Brain pericyte (primary cell): ENCODE data around the gene DTX2.
"Not testable (repeated sequence)": the region's sequence is repeated elsewhere in the genome, so short reads cannot be mapped to it uniquely, and the experiment has no call there.

Experiments
- DNase-seq: peaks from one replicate; pipeline ENCODE4 v3.0.0-alpha.2; 2012; ENCODE audit warnings: low read depth, low spot score

DTX2 gene

DNA sequence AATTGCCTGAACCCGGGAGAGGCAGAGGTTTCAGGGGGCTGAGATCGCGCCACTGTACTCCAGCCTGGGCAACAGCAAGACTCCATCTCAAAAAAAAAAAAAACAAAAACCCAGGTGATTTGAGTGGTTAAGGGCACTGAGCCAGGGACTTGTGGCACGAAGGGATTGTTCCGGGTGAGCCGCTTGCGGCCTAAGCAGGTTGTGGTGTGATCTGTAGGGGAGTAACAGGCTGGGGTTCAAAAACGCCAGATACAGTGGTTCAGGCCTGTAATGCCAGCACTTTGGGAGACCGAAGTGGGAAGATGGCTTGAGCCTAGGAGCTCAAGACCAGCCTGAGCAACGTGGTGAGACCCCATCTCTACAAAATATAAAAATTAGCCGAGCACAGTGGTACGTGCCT, 17.7 kb upstream of the DTX2 start:
- not testable (repeated sequence) for DNase-seq

DNA sequence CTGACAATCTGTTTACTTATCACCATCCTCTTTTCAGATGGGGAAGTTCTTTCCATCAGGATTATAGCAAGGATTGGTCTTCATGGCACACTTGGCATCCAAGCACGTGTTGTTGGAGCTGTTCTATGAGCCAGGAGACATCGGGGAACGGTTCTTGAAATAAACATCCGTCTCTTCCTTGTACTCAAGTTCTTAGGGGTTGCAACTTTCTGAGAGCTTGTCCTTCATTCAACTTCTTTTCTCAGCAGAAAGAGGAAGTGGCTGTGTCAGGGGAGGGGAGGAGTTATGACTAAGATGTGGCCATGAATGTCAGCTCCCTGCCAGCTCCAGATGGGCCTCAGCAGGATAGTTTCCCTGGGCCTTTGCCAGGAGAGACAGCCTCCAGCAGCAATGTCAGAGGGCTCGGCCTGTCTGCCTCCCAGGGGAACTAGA, 15.9 kb upstream of the DTX2 start:
- DNase-seq = peak; percentile 60

- DNase-seq = not testable (repeated sequence)
These were observed 4.5 kb upstream of the DTX2 start for GRCh38 chr7:76457017-76457416.

GRCh38 chr7:76458504-76458903, 3.0 kb upstream of the DTX2 start:
- not testable (repeated sequence) for DNase-seq

DNA sequence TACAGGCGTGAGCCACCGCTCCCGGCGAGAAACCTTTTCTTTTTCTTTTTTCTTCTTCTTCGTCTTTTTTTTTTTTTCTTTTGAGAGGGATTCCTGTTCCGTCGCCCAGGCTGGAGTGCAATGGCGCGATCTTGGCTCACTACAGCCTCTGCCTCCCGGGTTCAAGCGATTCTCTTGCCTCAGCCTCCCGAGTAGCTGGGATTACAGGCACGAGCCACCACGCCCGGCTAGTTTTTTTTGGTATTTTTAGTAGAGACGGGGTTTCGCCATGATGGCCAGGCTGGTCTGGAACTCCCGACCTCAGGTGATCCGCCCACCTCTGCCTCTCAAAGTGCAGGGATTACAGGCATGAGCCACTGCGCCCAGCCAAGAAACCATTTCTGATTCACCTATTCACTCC, 742 bp upstream of the DTX2 start:
- DNase-seq = not testable (repeated sequence)

DNA sequence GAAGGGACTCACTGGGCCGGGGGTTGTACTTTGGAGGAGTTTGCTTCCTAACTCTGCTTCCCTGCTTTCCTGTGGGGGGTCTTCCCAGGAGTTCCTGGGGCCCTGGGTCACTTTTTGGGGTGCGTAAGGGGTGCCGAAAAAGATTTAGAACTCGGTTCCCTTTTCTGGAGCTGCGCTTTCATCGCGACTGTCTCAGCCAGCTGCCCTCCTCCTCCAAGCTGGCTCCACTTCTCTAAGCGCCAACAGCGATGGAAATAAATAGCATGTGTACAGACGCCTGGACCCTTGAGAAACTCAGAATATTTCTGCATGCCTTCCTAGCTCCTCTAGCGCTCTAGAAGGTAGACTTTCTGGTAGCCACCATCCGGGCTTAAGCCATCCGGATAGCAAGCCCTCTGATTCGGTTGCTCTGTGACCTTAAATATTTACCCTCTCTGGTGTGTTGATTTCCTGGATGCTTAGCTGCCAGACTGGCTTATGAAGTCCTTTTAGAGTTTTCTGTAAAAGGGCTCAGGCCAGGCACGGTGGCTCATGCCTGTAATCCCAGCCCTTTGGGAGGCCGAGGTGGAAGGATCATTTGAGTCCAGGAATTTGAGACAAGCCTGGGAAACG, 868 bp downstream of the DTX2 start:
- DNase-seq = not testable (repeated sequence)

GRCh38 chr7:76464959-76465358, 3.5 kb downstream of the DTX2 start:
- not testable (repeated sequence) for DNase-seq

DNA sequence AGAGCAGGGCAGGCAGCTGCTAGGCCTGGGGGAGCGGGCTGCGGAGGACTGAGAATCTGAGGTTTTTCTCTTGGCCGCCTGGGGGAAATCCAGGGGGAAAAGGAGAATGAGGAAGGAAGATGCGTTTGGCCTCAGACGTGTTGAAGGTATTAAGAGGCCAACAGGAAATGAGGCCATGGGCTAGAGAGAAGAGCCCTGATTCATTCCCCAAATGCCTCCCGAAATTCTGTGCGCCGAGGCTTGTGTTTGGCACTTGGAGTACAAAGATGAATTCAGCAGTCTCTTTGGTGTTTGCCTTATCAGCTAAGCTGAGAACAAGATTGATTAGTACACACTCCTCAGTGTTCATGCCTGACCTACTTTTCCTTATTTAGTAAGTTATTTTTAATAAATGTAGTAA, 4.4 kb downstream of the DTX2 start:
- not testable (repeated sequence) for DNase-seq

- DNase-seq = not testable (repeated sequence)
These were observed 6.4 kb downstream of the DTX2 start for GRCh38 chr7:76467743-76468404.

DNA sequence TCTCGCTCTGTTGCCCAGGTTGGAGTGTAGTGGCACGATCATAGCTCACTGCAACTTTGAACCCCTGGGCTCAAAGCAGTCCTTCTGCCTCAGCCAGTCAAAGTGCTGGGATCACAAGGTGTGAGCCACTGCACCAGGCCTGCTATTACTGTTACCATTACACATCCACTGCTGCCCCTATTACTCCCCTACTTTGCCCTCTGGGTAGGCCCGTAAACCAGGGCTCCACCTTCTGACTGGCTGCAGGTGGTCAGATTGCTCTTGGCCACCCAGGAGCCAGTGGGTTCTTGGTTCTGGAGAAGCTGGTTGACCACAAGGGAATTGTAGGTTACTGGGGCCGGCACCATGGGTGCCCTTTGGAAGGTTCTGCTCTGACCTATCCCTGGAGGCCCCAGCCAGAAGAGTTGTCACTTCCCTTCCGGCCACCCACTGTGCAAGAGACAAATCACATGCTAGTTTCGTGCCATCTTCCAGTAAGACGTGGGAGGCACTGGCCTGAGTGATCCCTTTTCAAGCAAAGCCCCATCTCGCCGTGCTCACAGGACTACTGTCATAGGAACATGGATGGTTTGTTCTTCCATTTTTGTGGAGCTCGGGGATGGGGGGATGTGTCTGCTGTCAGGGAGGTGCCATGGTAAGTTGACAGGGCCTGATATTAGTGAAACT, 10.2 kb downstream of the DTX2 start:
- not testable (repeated sequence) for DNase-seq

- not testable (repeated sequence) for DNase-seq
These were observed 11.6 kb downstream of the DTX2 start for GRCh38 chr7:76473097-76473496.

DNA sequence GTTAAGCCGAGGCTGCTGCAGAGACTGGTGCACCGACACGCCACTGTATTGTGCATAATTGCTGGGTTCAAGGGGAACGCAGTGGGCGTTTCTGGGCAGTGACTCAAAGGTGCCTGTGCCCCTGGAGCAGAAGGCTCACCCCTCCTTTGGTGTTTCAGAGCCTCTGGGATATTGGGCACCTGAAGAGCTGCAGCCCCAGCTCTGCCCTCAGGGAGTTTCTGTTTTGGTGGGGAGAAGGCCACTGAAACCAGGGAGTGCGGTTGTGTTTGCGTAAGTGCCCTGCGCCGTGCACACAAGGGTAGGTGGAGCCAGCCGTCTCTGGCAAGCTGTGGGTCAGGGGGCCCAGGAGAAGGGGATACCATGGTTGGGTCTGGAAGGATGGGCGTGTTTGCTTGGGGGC, 14.8 kb downstream of the DTX2 start:
- not testable (repeated sequence) for DNase-seq

GRCh38 chr7:76476742-76477474, 15.4 kb downstream of the DTX2 start:
- not testable (repeated sequence) for DNase-seq

DNA sequence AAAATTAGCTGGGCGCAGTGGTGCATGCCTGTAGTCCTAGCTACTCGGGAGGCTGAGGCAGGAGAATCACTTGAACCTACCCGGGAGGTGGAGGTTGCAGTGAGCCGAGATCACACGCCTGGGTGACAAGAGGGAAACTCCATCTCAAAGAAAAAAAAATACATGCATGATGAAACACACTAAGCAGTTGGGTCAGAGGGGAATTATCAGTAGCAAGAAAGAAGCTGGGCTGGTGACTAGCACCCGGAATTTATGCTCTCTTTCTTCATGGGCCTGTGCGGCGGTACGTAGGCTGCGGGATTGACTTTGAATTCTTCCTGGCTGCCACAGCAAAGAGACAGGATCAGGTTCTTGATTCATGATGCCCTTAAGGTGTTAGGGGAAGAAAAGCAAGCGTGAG, 18.1 kb downstream of the DTX2 start:
- not testable (repeated sequence) for DNase-seq

GRCh38 chr7:76480403-76481253, 19.1 kb downstream of the DTX2 start:
- not testable (repeated sequence) for DNase-seq

DNA sequence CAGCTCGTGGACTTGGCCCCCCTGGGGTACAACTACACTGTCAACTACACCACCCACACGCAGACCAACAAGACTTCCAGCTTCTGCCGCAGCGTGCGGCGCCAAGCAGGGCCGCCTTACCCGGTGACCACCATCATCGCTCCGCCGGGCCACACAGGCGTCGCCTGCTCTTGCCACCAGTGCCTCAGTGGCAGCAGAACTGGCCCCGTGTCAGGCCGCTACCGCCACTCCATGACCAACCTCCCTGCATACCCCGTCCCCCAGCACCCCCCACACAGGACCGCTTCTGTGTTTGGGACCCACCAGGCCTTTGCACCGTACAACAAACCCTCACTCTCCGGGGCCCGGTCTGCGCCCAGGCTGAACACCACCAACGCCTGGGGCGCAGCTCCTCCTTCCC, 21.2 kb downstream of the DTX2 start:
- DNase-seq = not testable (repeated sequence)

- not testable (repeated sequence) for DNase-seq
These were observed 21.6 kb downstream of the DTX2 start for GRCh38 chr7:76483081-76483480.

GRCh38 chr7:76484456-76484855, 22.9 kb downstream of the DTX2 start:
- DNase-seq = not testable (repeated sequence)

GRCh38 chr7:76485822-76486610, 24.5 kb downstream of the DTX2 start:
- DNase-seq = not testable (repeated sequence)

DNA sequence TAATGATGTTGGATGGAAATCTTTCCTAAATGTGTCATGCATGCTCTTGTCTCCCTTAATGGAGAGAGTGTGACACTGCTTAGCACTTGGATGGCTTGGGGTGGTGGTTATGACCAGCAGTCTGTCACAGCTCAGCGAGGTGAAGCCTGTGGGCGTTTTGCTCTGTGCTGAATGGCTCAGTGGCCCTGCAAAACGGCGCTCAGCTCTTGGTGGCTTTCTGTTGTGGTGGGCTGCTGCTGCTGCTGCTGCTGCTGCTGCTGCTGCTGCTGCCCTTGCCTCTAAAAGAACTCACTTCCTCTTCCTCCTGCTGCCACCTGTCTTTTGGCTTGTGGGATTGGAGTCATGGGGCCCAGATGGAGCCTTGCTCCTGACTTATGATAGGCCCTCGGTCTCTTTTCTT, 25.1 kb downstream of the DTX2 start:
- DNase-seq = not testable (repeated sequence)
